ENCODE measurements around the gene SIPA1. TPM values are rescaled to one million over a fixed set of nuclear protein-coding genes. Genes with fewer than 3 reads are reported as not detected.

SIPA1 gene, protein sequence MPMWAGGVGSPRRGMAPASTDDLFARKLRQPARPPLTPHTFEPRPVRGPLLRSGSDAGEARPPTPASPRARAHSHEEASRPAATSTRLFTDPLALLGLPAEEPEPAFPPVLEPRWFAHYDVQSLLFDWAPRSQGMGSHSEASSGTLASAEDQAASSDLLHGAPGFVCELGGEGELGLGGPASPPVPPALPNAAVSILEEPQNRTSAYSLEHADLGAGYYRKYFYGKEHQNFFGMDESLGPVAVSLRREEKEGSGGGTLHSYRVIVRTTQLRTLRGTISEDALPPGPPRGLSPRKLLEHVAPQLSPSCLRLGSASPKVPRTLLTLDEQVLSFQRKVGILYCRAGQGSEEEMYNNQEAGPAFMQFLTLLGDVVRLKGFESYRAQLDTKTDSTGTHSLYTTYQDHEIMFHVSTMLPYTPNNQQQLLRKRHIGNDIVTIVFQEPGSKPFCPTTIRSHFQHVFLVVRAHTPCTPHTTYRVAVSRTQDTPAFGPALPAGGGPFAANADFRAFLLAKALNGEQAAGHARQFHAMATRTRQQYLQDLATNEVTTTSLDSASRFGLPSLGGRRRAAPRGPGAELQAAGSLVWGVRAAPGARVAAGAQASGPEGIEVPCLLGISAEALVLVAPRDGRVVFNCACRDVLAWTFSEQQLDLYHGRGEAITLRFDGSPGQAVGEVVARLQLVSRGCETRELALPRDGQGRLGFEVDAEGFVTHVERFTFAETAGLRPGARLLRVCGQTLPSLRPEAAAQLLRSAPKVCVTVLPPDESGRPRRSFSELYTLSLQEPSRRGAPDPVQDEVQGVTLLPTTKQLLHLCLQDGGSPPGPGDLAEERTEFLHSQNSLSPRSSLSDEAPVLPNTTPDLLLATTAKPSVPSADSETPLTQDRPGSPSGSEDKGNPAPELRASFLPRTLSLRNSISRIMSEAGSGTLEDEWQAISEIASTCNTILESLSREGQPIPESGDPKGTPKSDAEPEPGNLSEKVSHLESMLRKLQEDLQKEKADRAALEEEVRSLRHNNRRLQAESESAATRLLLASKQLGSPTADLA
- polyA plus RNA-seq, result 100 to 1,000 TPM; 166 to 430 (median 222) TPM

DNA sequence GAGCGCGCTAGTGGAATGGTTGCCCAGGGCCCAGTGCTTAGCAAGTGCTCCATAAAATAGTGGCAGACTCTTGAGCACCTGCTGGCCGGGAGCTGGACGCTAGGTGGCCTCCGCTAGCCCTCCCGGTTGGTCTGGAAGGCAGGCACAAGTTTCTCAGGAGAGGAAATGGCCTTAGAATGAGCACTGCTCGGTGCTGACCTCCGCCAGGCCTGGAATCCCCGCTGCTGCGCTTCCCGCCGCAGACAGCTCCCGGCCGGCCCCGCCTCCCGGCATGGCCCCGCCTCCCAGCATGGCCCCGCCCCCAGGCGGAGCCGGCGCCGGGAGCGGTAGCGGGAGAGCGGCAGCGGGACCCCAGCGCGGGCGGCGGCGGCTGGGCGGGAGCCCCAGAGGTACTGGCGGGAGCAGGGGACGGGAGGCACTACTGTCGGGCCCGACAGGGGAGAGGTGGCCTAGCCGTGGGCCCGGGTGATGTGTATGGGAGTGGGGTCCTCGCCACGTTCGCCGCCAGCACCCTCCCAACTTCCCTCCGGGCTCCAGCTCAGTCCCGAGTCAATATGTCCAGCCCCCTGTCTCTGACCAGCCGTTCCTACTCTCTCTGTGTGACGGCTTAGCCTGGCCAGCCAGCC, at the start of gene SIPA1:
Gene SIPA1 (plus strand): TSS at position 308 of the 626 bp plus-strand sequence. CDS start 2,821 bp downstream, outside the sequence.
- DNase-seq, result peak; percentile 85 to 87 (median 85)
- H3K4me1 Mint-ChIP-seq, result peaks cover 68 to 73% of the 10 kb centered on the region in 2 donors
- no peaks in the 10 kb centered on the region for H3K9me3 Mint-ChIP-seq
- peak within 1 kb of the TSS; percentile 99 to 100 (median 100) for H3K27ac Mint-ChIP-seq
- H3K4me3 Mint-ChIP-seq, result peak within 1 kb of the TSS; percentile 91 to 100 (median 92)
- peaks cover 0 to 16% (median 6%) of the 10 kb centered on the region in 3 donors for H3K36me3 Mint-ChIP-seq
- peaks cover 35 to 48% (median 36%) of the 10 kb centered on the region in 3 donors for H3K27me3 Mint-ChIP-seq (ENCODE audit: low read depth in 3 of 3)

DNA sequence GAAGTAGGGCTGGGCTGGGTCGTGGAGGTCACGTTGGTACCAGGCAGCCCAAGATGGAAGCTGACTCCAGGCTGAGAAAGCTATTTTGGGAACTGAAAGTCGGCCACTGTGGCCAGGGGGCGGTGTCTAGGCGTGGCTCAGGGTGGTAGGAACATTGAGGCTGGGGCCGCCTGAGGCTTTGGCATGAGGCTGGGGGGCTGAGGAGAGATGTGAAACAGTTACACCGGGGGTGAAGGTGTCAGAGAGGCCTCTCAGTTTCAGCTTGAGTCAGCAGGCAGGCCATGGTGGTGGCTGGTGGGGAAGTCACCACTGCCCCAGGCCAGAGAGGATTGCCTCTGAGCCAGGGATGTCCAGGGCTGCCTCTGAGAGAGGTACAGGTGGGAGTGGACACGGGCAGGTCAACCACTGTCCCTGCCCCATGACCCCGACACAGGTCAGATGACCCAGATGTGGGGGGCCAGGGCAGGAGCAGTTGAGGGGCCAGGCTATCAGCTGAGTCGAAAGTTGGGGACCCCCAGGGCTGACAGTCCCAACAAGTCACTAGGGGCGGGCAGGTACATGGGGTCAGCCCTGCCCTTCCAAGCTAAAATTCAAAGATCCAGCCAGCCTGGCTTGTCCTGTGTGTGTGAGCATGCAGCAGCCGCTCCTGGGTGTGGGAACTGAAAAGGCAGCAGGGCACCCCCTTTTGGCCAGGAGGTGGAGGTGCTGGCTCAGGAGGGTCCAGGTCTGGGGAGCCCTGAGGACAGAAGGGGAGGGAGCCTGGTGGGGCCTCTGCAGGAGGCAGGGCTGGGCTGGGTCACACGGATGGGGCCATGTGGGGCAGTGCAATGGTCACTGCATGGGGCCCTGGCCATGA, 49.5 kb upstream of the SIPA1 start:
- H3K4me3 Mint-ChIP-seq, result peak overlapping the region; percentile 12 to 57 (median 52)
- peak; percentile 74 to 80 (median 77) for DNase-seq
- no peaks in the 10 kb centered on the region for H3K9me3 Mint-ChIP-seq
- H3K36me3 Mint-ChIP-seq, result peaks cover 0 to 3% (median 3%) of the 10 kb centered on the region in 3 donors
- peaks cover 2 to 6% (median 2%) of the 10 kb centered on the region in 3 donors for H3K27me3 Mint-ChIP-seq (ENCODE audit: low read depth in 3 of 3)
- peak overlapping the region; percentile 82 to 94 (median 88) for H3K27ac Mint-ChIP-seq
- peaks cover 17 to 23% of the 10 kb centered on the region in 2 donors for H3K4me1 Mint-ChIP-seq

DNA sequence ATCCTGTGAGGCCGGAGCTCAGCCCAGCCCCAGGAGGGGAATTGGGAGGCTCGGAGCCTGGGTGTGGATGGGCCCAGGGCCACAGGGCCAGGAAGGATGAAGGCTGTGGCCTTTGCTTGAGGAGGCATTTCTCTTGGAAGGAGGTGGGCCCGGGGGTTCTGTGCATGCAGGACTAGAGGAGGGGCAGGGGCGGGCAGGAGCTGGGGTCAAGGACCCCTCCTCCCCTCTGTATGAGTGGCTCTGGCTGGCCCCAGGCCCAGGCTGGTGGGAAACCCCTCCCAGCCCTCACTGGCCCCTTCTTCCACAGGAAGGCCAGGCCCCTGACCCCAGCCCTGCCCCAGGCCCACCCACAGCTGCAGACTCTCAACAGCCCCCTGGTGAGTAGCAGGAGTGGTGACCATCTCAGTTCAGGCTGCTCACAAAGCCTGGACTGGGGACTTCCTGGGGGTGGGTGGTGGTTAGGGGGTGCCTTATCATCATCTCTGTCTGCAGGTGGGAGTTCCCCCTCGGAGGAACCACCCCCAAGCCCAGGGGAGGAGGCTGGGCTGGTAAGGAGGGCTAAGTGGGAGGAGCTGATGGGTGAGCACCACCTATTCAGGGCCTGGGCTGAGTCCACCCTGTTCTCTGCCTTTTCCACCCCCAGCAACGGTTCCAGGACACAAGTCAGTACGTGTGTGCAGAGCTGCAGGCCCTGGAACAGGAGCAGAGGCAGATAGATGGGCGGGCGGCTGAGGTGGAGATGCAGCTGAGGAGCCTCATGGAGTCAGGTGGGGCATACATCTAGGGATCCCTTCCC, 48.3 kb upstream of the SIPA1 start:
- Mint-ChIP-seq H3K4me3 (no peak overlapping the region), H3K27me3 (ENCODE audit: low read depth in 3 of 3) (peaks cover 2 to 6% (median 2%) of the 10 kb centered on the region in 3 donors), H3K36me3 (peaks cover 0 to 3% (median 3%) of the 10 kb centered on the region in 3 donors), H3K9me3 (no peaks in the 10 kb centered on the region), H3K4me1 (peaks cover 17 to 20% of the 10 kb centered on the region in 2 donors), H3K27ac (peak overlapping the region in 4 of 6 donors; percentile 12 to 94 (median 62))
- DNase-seq, result peak in 2 of 3 donors; percentile 10 to 26

DNA sequence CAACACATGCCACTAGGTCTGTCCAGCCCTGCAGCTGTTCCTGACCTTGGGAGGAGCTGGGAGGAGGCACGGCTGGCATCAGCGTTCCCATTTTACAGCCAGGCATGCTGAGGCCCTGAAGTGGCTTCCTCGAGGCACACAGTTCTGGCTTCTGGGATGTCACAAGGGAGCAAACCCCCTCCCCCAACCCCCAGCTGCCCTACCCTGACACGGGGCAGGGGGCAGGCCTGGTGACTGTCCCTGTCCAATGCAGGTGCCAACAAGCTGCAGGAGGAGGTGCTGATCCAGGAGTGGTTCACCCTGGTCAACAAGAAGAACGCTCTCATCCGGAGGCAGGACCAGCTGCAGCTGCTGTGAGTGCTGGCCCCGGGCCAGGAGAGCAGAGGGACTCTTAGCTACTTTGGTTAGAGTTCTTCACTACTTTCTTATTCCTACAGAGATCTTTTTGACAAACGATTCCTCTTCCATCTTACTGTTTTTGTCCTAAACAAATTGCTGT, 47.6 kb upstream of the SIPA1 start:
- Mint-ChIP-seq H3K27ac (peak overlapping the region in 2 of 6 donors; percentile 39 to 86), H3K4me1 (peaks cover 17 to 20% of the 10 kb centered on the region in 2 donors), H3K27me3 (ENCODE audit: low read depth in 3 of 3) (peaks cover 2 to 6% (median 2%) of the 10 kb centered on the region in 3 donors), H3K9me3 (no peaks in the 10 kb centered on the region), H3K4me3 (no peak overlapping the region), H3K36me3 (peaks cover 0 to 3% (median 3%) of the 10 kb centered on the region in 3 donors)
- DNase-seq, result no peak

DNA sequence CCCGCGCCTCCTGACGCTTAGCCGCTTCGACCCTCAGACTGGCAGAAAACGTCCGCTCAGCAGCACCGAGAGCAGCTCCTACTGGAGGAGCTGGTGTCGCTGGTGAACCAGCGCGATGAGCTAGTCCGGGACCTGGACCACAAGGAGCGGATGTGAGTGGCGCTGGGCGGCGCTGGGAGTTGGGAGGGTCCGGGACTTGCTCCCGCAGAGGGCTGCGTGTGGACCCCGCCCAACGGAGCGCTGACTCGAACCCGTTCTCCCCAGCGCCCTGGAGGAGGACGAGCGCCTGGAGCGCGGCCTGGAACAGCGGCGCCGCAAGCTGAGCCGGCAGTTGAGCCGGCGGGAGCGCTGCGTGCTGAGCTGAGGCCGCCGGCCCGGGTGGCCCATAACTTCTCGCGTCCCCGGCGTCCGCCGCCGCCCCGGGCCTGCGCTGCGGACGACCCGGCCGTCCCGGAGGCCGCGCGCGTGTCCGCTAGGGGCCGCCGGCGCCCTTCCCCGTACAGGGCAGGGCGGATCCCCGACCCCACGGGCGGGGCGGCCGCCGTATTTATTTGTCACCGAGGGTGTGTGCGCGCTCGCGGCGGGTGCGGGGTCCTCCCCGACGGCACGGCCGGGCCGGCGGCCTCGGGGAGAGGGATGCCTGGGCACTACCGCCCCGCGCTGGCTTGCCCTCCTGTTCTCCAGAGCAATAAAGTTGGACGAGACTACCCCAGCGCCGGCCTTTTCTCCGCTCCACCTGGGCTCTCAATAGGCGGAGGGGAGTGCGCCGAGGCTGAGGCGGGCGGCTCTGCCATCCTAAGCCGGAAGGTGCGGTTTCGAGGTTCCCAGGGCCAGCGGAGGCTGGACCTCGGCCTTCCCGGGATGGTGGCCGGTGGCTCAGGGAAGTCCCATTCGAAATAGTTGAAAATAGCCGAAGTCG, 45.7 kb upstream of the SIPA1 start:
- Mint-ChIP-seq H3K27ac (no peak overlapping the region), H3K9me3 (no peaks in the 10 kb centered on the region), H3K27me3 (ENCODE audit: low read depth in 3 of 3) (peaks cover 2 to 8% (median 2%) of the 10 kb centered on the region in 3 donors), H3K36me3 (no peaks in the 10 kb centered on the region), H3K4me3 (no peak overlapping the region), H3K4me1 (peaks cover 17% of the 10 kb centered on the region in 2 donors)
- DNase-seq, result no peak

DNA sequence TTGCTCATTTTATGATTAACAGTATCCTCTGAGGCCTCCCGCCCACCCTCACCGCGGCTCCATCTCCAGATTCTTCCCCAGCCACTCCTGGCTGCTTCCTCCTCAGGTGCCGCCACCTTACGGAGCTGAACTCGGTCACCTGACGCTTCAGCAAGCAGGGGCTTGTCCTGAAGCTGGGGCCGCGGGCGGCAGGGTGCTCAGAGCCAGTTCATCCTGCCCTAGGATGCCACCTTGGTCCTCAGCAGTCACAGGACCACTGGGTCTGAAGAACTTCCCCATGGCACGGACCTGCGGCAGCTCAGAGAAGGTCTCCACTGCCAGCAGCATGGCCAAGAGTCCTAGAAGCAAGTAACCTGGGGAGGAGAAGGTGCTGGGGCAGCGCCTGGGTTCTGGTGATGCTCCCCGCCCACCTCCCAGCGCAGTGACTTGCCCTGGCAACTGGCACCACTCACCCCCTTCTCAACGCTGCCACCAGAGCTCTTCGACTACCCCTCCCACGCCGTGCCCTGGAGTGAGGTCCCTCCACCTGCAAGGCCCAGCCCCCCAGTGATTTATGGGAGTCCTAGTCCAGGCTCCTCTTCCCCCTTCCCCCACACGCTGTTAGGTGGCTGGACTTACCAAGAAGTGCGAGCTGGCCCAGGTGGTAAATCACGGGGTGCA, 44.9 kb upstream of the SIPA1 start:
- H3K36me3 Mint-ChIP-seq, result no peaks in the 10 kb centered on the region
- H3K27me3 Mint-ChIP-seq (ENCODE audit: low read depth in 3 of 3), result peaks cover 2 to 6% (median 2%) of the 10 kb centered on the region in 3 donors
- peaks cover 9 to 10% of the 10 kb centered on the region in 2 donors for H3K4me1 Mint-ChIP-seq
- no peak for DNase-seq
- H3K27ac Mint-ChIP-seq, result peak overlapping the region in 1 of 6 donors; percentile 64
- no peak overlapping the region for H3K4me3 Mint-ChIP-seq
- H3K9me3 Mint-ChIP-seq, result no peaks in the 10 kb centered on the region

DNA sequence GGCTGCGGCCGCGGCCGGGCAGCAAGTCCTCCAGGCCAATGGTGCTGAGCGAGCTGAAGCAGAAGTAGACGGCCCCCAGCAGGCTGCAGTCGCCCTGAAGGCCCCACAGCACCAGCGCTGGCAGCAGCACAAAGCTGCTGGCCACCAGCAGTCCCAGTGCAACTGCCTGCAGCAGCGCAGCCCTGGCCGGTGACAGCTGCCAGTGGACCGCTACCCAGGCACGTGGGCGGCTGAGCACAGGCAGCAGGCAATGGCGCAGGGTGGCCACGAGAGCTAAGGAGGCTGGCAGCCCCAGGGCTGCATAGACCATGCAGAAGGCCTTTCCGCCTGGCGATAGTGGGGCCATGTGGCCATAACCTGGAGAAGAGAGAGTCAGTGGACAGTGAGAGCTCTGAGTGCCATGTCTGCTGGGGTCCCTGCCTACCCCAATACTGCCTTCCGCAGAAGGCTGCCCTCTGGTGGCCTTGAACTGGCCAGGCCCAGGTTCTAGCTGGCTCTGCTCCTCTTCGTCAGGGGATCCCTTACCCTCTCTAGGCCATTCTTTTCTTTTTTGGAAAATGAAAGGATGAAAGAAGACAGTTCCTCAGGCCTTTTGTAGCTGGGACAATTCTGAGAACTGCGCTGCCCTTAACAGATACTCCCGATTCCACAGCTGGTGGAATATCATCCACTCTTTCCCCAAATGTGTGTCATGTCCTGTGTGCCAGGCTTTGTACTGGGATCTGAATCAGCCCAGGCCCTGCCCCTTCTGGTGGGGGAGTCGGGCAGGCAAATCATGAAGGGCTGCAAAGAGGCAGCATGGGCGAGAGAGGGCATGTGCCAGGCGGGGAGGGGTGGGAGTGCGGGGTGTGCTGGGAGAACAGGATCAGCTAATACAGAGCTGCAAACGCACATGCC, 44.1 kb upstream of the SIPA1 start:
- H3K4me3 Mint-ChIP-seq, result no peak overlapping the region
- H3K36me3 Mint-ChIP-seq, result no peaks in the 10 kb centered on the region
- H3K27me3 Mint-ChIP-seq (ENCODE audit: low read depth in 3 of 3), result peaks cover 0 to 6% (median 2%) of the 10 kb centered on the region in 3 donors
- no peaks in the 10 kb centered on the region for H3K9me3 Mint-ChIP-seq
- H3K4me1 Mint-ChIP-seq, result peaks cover 1 to 2% of the 10 kb centered on the region in 2 donors
- DNase-seq, result peak; percentile 29 to 51 (median 44)
- H3K27ac Mint-ChIP-seq, result peak overlapping the region in 2 of 6 donors; percentile 36 to 74

DNA sequence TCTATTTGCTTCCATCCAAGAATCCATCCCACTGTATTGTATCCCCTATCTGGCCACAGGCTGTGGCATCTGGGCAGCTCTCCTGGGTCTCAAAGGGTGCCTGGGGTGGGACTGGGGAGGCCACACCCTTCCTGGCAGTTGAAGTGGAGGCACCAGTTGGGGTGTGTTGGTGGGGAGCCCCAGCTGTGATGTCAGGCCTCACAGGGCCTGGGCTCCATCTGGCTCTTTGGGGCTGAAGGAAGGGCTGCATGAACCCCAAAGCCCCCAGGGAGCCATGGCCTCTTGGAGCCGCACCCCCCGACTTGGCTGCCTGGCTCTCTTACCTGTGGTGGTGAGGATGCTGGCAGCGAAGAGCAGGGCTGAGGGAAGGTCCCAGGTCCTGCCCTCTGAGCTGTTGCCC, 42.8 kb upstream of the SIPA1 start:
- no peak for DNase-seq
- Mint-ChIP-seq H3K36me3 (no peaks in the 10 kb centered on the region), H3K9me3 (no peaks in the 10 kb centered on the region), H3K4me1 (peaks cover 0 to 2% of the 10 kb centered on the region in 2 donors), H3K27ac (no peak overlapping the region), H3K4me3 (no peak overlapping the region), H3K27me3 (ENCODE audit: low read depth in 3 of 3) (peaks cover 0 to 6% (median 0%) of the 10 kb centered on the region in 3 donors)

DNA sequence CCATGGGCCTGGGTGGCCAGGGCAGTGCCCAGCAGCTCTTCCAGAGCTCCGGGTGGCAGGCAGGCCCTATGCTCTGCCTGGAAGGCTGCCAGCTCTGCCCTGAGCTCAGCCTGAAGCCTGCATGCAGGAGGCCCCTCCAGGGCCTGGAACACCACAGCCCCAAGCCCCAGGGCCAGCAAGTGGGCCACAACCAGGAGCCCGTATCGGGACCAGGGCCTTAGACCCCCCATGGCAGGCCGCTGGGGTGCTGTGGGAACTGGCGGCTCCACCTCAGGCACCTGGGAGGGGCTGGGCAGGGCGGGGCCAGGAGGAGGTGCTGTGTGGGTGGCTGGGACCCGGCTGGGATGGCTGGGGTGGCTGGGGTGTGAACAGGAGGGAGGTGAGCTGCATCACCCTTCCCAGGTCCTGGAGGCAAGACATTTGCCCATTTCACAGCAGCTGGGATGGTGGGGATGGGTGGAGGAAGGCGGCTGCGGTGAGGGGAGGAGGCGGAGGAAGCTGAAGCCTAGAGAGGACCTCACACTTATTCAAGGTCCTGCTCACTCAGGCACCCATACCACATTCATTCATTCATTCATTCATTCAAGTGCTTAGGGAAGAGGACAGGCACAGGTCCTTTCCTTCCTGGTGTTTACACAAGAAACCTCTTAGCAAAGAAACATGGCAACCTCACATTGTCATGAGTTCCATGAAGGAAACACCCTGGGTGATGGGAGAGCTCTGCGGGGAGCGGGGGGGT, 42.2 kb upstream of the SIPA1 start, which contains the start of gene KCNK7:
Gene KCNK7 (minus strand): TSS at position 258 of the 739 bp plus-strand sequence. CDS start 28 bp downstream, at position 230.
- DNase-seq, result no peak
- H3K9me3 Mint-ChIP-seq, result no peaks in the 10 kb centered on the region
- H3K27ac Mint-ChIP-seq, result peak within 1 kb of the TSS in 1 of 6 donors; percentile 58
- peaks cover 0 to 6% (median 0%) of the 10 kb centered on the region in 3 donors for H3K27me3 Mint-ChIP-seq (ENCODE audit: low read depth in 3 of 3)
- no peak within 1 kb of the TSS for H3K4me3 Mint-ChIP-seq
- no peaks in the 10 kb centered on the region for H3K36me3 Mint-ChIP-seq
- no peaks in the 10 kb centered on the region for H3K4me1 Mint-ChIP-seq
